Transverse colon (tissue), 4 donors: ENCODE results near the gene ATP8B2.

Experiments used
- CTCF ChIP-seq, 5 experiments: fragments of 200-600 bp in 3 of 5; fragments of 450-650 bp in 2 of 5; sonication (generic) in 3 of 5; IDR thresholded peaks; 1 replicate in 2 of 5; 2 replicates in 3 of 5; pipeline ENCODE4 v1.5.1; 2016 to 2017; ENCODE audit warnings: antibody characterized with exemption in 5 of 5, inconsistent platforms in 3 of 5, mild to moderate bottlenecking in 2 of 5, moderate library complexity in 1 of 5
- EP300 ChIP-seq: sonication (generic); formaldehyde crosslinking; IDR thresholded peaks from one replicate; pipeline ENCODE4 v1.6.1; 2017; ENCODE audit warnings: antibody characterized with exemption, low read depth
- POLR2A ChIP-seq: fragments of 450-650 bp; IDR thresholded peaks from one replicate; pipeline ENCODE4 v1.6.1; 2016; ENCODE audit warnings: antibody characterized with exemption, mild to moderate bottlenecking, moderate library complexity
- POLR2AphosphoS5 ChIP-seq, 3 donors: sonication (generic); formaldehyde crosslinking; IDR thresholded peaks; one replicate each; pipeline ENCODE4 v1.6.1; 2016; ENCODE audit warnings: antibody characterized with exemption in 3 of 3

GRCh38 chr1:154348429-154349076, 23.2 kb downstream of the ATP8B2 start:
- TF ChIP-seq CTCF (IDR thresholded peaks at IDR 0.05) = no peak
- no peak for TF ChIP-seq POLR2A
- no peak for TF ChIP-seq POLR2AphosphoS5 (IDR thresholded peaks at IDR 0.05)
- TF ChIP-seq EP300 = no peak
